Neural cell (in vitro differentiated cells): Measurements from ENCODE around the gene SCGB3A1. TPM values are rescaled to one million over a fixed set of nuclear protein-coding genes. Genes with fewer than 3 reads are reported as not detected.

Source experiments
- H2AFZ ChIP-seq: fragments of 200-600, 300-800 bp; sonication (generic), shearing (Covaris generic); 2 replicates; pipeline ENCODE4 v1.6.0; 2014; ENCODE audit warnings: low read depth, mild to moderate bottlenecking, antibody characterized with exemption, low read length, moderate library complexity
- H3F3A ChIP-seq: fragments of 200-600 bp; shearing (Covaris generic); 2 replicates; pipeline ENCODE4 v1.6.1; 2016; ENCODE audit warnings: mild to moderate bottlenecking, moderate library complexity, mixed read lengths, antibody characterized with exemption, low read length; ENCODE audit not compliant: insufficient read depth, poor library complexity, severe bottlenecking
- H3K27ac ChIP-seq: fragments of 200-600, 300-800 bp; sonication (generic), shearing (Covaris generic); 2 replicates; pipeline ENCODE4 v1.5.1; 2014; ENCODE audit warnings: mild to moderate bottlenecking, low read length, moderate library complexity
- H3K27me3 ChIP-seq: fragments of 300-800, 200-600 bp; sonication (generic), shearing (Covaris generic); 2 replicates; pipeline ENCODE4 v1.6.0; 2014; ENCODE audit warnings: mild to moderate bottlenecking, low read depth, low read length, moderate library complexity; ENCODE audit not compliant: insufficient read depth
- H3K36me3 ChIP-seq: fragments of 300-800, 200-600 bp; sonication (generic), shearing (Covaris generic); 2 replicates; pipeline ENCODE4 v1.5.1; 2014; ENCODE audit warnings: mild to moderate bottlenecking, antibody characterized with exemption, low read length, moderate library complexity; ENCODE audit not compliant: insufficient read depth
- H3K4me2 ChIP-seq: fragments of 300-800, 200-600 bp; sonication (generic), shearing (Covaris generic); 2 replicates; pipeline ENCODE4 v1.6.0; 2014; ENCODE audit warnings: mild to moderate bottlenecking, low read length
- H3K4me3 ChIP-seq: fragments of 300-800, 200-600 bp; sonication (generic), shearing (Covaris generic); 2 replicates; pipeline ENCODE4 v1.5.1; 2014; ENCODE audit warnings: mild to moderate bottlenecking, low read length, moderate library complexity
- H3K79me2 ChIP-seq: fragments of 200-600 bp; shearing (Covaris generic); replicated peaks from 2 replicates; pipeline ENCODE4 v1.6.0; 2014; ENCODE audit warnings: mild to moderate bottlenecking, low read length, moderate library complexity; ENCODE audit not compliant: insufficient read depth
- H3K9ac ChIP-seq: fragments of 300-800, 200-600 bp; sonication (generic), shearing (Covaris generic); 2 replicates; pipeline ENCODE4 v1.6.1; 2016; ENCODE audit warnings: mild to moderate bottlenecking, low read length, mixed read lengths
- H3K9me2 ChIP-seq: fragments of 200-600 bp; shearing (Covaris generic); 2 replicates; pipeline ENCODE4 v1.6.1; 2016; ENCODE audit warnings: mild to moderate bottlenecking, low read length, mixed read lengths; ENCODE audit not compliant: insufficient read depth
- H3K9me3 ChIP-seq: fragments of 200-600, 300-800 bp; sonication (generic), shearing (Covaris generic); 2 replicates; pipeline ENCODE4 v1.6.1; 2016; ENCODE audit warnings: mild to moderate bottlenecking, mixed run types, low read length, moderate library complexity, mixed read lengths
- H4K20me1 ChIP-seq: fragments of 200-600 bp; shearing (Covaris generic); 2 replicates; pipeline ENCODE4 v1.6.1; 2016; ENCODE audit warnings: mild to moderate bottlenecking, mixed run types; ENCODE audit not compliant: insufficient read depth
- EP300 ChIP-seq: fragments of 450-650 bp; conservative IDR thresholded peaks from 2 replicates; pipeline ENCODE4 v1.6.1; 2014; ENCODE audit warnings: antibody characterized with exemption, mild to moderate bottlenecking, moderate library complexity; ENCODE audit not compliant: poor library complexity, severe bottlenecking
- EZH2 ChIP-seq: fragments of 200-600, 300-800 bp; shearing (Covaris generic), sonication (generic); IDR thresholded peaks from 2 replicates; pipeline ENCODE4 v1.6.1; 2014; ENCODE audit warnings: antibody characterized with exemption, low read length, borderline replicate concordance, mild to moderate bottlenecking; ENCODE audit not compliant: insufficient read depth, poor library complexity, severe bottlenecking
- MXI1 ChIP-seq: fragments of 450-650 bp; conservative IDR thresholded peaks from 2 replicates; pipeline ENCODE4 v1.6.1; 2014; ENCODE audit warnings: antibody characterized with exemption, mild to moderate bottlenecking; ENCODE audit not compliant: poor library complexity, severe bottlenecking
- POLR2AphosphoS5 ChIP-seq: IDR thresholded peaks from 2 replicates; pipeline ENCODE4 v1.6.1; 2012
- RAD21 ChIP-seq: fragments of 450-650 bp; conservative IDR thresholded peaks from 2 replicates; pipeline ENCODE4 v1.6.1; 2014; ENCODE audit warnings: antibody characterized with exemption, mild to moderate bottlenecking, moderate library complexity
- SMC3 ChIP-seq: fragments of 450-650 bp; conservative IDR thresholded peaks from 2 replicates; pipeline ENCODE4 v1.6.1; 2014; ENCODE audit warnings: antibody characterized with exemption, mild to moderate bottlenecking, moderate library complexity; ENCODE audit not compliant: poor library complexity
- TAF1 ChIP-seq: IDR thresholded peaks from 2 replicates; pipeline ENCODE4 v1.6.1; 2012; ENCODE audit warnings: low read depth
- polyA plus RNA-seq: library from polyadenylated mRNA; depleted of rRNA; stranded (reverse); fragments of >200 nt; gene quantifications from 2 replicates; pipeline ENCODE4 v1.2.3, GENCODE V29; 2014
- TF ChIP-seq, protein P1 (sequence below): fragments of 450-650 bp; IDR thresholded peaks from 2 replicates; pipeline ENCODE4 v1.5.1; 2014; ENCODE audit warnings: antibody characterized with exemption, mild to moderate bottlenecking, moderate library complexity; ENCODE audit not compliant: poor library complexity, severe bottlenecking
- TF ChIP-seq, protein P2 (sequence below): IDR thresholded peaks from 2 replicates; pipeline ENCODE4 v1.6.1; 2012; ENCODE audit warnings: borderline replicate concordance

The SCGB3A1 gene
- polyA plus RNA-seq, 1 donor from 2014 or later, result not detected

GRCh38 chr5:180624587-180624986 lies 33.3 kb upstream of the SCGB3A1 start:
- Histone ChIP-seq H2AFZ (no peak overlapping the region), H3K9me3 (no peaks in the 10 kb centered on the region), H3F3A (no peaks in the 10 kb centered on the region), H3K9me2 (no peaks in the 10 kb centered on the region), H3K4me3 (no peak overlapping the region), H3K9ac (no peak overlapping the region), H3K4me2 (no peak overlapping the region), H3K79me2 (no peaks in the 10 kb centered on the region), H3K36me3 (no peaks in the 10 kb centered on the region), H3K27ac (no peak overlapping the region), H4K20me1 (no peaks in the 10 kb centered on the region), H3K27me3 (no peaks in the 10 kb centered on the region)
- TF ChIP-seq, protein P1, sequence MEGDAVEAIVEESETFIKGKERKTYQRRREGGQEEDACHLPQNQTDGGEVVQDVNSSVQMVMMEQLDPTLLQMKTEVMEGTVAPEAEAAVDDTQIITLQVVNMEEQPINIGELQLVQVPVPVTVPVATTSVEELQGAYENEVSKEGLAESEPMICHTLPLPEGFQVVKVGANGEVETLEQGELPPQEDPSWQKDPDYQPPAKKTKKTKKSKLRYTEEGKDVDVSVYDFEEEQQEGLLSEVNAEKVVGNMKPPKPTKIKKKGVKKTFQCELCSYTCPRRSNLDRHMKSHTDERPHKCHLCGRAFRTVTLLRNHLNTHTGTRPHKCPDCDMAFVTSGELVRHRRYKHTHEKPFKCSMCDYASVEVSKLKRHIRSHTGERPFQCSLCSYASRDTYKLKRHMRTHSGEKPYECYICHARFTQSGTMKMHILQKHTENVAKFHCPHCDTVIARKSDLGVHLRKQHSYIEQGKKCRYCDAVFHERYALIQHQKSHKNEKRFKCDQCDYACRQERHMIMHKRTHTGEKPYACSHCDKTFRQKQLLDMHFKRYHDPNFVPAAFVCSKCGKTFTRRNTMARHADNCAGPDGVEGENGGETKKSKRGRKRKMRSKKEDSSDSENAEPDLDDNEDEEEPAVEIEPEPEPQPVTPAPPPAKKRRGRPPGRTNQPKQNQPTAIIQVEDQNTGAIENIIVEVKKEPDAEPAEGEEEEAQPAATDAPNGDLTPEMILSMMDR, result no peak
- TF ChIP-seq, protein P2, sequence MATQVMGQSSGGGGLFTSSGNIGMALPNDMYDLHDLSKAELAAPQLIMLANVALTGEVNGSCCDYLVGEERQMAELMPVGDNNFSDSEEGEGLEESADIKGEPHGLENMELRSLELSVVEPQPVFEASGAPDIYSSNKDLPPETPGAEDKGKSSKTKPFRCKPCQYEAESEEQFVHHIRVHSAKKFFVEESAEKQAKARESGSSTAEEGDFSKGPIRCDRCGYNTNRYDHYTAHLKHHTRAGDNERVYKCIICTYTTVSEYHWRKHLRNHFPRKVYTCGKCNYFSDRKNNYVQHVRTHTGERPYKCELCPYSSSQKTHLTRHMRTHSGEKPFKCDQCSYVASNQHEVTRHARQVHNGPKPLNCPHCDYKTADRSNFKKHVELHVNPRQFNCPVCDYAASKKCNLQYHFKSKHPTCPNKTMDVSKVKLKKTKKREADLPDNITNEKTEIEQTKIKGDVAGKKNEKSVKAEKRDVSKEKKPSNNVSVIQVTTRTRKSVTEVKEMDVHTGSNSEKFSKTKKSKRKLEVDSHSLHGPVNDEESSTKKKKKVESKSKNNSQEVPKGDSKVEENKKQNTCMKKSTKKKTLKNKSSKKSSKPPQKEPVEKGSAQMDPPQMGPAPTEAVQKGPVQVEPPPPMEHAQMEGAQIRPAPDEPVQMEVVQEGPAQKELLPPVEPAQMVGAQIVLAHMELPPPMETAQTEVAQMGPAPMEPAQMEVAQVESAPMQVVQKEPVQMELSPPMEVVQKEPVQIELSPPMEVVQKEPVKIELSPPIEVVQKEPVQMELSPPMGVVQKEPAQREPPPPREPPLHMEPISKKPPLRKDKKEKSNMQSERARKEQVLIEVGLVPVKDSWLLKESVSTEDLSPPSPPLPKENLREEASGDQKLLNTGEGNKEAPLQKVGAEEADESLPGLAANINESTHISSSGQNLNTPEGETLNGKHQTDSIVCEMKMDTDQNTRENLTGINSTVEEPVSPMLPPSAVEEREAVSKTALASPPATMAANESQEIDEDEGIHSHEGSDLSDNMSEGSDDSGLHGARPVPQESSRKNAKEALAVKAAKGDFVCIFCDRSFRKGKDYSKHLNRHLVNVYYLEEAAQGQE, result no peak
- no peak for TF ChIP-seq SMC3
- TF ChIP-seq POLR2AphosphoS5, result no peak
- TF ChIP-seq RAD21, result no peak
- TF ChIP-seq EP300, result no peak
- TF ChIP-seq TAF1, result no peak
- no peak for TF ChIP-seq MXI1
- TF ChIP-seq EZH2, result no peak

- Histone ChIP-seq H3F3A (no peaks in the 10 kb centered on the region), H3K9me2 (no peaks in the 10 kb centered on the region), H3K4me3 (no peak overlapping the region), H3K36me3 (no peaks in the 10 kb centered on the region), H3K4me2 (no peak overlapping the region), H2AFZ (no peak overlapping the region), H3K27me3 (no peaks in the 10 kb centered on the region), H3K9me3 (no peaks in the 10 kb centered on the region), H4K20me1 (no peaks in the 10 kb centered on the region), H3K79me2 (no peaks in the 10 kb centered on the region), H3K9ac (no peak overlapping the region), H3K27ac (no peak overlapping the region)
- TF ChIP-seq EZH2, result no peak
- no peak for TF ChIP-seq POLR2AphosphoS5
- no peak for TF ChIP-seq SMC3
- no peak for TF ChIP-seq TAF1
- no peak for TF ChIP-seq EP300
- no peak for TF ChIP-seq MXI1
- TF ChIP-seq RAD21, result no peak
- TF ChIP-seq, protein P2, result no peak
- TF ChIP-seq, protein P1, result no peak
Observed at GRCh38 chr5:180623844-180624243, 32.5 kb upstream of the SCGB3A1 start.
